HG02840 (cell line): ENCODE data around the gene CPNE6.

Experiments
- ATAC-seq: cut with Tn5 transposase; IDR thresholded peaks from one replicate; pipeline ENCODE4 v1.9.1; 2021; ENCODE audit warnings: mild to moderate bottlenecking, moderate library complexity, moderate number of reproducible peaks; ENCODE audit not compliant: unreplicated experiment, low FRiP score

CPNE6 gene

GRCh38 chr14:24054324-24054641, 17.1 kb upstream of the CPNE6 start:
- no peak for ATAC-seq

- no peak for ATAC-seq
These were observed 16.7 kb upstream of the CPNE6 start for GRCh38 chr14:24054646-24055045.

- ATAC-seq = no peak
These were observed 15.2 kb upstream of the CPNE6 start for GRCh38 chr14:24055971-24056799.

DNA sequence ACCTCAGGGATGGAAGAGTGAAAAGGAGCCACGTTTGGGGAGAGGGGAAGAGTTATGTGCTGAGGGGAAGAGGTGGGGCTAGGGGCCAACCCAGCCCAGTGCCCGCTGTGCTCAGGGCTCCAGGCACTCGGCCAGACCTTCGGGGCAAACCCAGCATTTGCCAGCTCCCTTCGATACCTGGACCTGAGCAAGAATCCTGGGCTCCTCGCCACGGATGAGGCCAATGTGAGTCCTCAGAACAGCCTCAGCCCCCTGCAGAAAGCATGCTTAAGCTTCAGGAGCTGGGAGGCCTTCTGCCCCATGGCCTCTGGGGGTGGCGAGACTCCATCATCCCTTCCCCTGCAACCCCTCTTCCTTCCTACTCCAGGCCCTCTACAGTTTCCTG, 14.6 kb upstream of the CPNE6 start:
- no peak for ATAC-seq

DNA sequence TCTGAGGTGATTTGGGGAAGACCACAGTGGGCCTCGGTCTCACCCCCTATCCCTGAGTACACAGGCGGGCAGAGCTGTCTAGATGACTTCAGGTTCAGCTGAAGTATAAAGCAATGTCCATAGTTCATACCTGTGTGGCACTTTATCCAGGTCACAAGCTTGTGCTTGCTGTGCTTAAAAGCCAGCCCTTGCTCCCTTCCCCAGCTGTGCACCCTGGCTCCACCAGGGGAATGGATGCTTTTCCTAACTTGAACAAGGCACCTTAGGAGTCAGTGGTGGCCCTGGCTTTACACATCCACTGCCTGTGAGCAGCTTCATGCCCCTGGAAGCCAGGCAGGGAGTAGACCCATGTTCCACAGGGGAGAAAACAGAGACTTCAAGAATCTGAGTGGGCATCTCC, 14.1 kb upstream of the CPNE6 start:
- ATAC-seq = no peak

DNA sequence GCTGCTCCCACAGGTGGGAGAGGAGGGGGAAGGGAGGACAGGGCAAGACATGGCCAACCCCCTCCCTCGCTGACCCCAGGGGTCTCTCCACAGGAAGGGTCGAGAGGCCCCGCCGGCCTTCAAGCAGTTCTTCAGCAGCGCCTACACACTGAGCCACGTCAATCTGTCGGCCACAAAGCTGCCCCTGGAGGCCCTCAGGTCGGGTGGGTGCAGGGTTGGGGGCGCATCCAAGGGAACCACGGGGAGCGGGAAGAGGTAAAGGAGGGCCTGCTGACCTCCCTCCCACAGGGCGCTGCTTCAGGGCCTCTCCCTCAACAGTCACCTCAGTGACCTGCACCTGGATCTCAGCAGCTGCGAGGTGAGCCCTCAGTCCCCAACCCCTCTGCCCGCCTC, 13.5 kb upstream of the CPNE6 start:
- ATAC-seq = no peak

GRCh38 chr14:24058260-24058950, 13.0 kb upstream of the CPNE6 start:
- ATAC-seq = no peak

GRCh38 chr14:24058951-24059475, 12.3 kb upstream of the CPNE6 start:
- no peak for ATAC-seq

DNA sequence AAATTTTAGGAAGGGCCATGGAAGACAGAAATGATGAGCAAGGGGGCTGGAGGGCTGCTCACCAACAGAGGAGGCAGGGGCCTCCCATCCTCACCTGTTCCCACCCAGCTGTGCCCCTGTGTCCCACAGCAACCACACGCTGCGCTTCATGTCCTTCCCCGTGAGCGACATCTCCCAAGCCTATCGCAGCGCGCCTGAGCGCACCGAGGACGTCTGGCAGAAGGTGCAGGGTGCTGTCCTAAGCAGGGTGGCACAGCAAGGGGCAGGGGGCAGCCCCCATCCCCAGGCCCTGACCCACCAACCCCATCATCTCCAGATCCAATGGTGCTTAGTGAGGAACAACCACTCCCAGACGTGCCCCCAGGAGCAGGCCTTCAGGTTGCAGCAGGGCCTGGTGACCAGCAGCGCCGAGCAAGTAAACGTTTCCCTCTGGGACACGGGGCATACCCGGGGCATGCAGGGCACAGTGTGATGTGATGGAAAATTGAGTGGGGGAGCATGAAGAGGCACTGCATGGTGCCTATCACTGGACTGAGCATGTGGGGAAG, 11.4 kb upstream of the CPNE6 start:
- ATAC-seq = no peak

GRCh38 chr14:24060443-24060842, 10.9 kb upstream of the CPNE6 start:
- ATAC-seq = no peak

DNA sequence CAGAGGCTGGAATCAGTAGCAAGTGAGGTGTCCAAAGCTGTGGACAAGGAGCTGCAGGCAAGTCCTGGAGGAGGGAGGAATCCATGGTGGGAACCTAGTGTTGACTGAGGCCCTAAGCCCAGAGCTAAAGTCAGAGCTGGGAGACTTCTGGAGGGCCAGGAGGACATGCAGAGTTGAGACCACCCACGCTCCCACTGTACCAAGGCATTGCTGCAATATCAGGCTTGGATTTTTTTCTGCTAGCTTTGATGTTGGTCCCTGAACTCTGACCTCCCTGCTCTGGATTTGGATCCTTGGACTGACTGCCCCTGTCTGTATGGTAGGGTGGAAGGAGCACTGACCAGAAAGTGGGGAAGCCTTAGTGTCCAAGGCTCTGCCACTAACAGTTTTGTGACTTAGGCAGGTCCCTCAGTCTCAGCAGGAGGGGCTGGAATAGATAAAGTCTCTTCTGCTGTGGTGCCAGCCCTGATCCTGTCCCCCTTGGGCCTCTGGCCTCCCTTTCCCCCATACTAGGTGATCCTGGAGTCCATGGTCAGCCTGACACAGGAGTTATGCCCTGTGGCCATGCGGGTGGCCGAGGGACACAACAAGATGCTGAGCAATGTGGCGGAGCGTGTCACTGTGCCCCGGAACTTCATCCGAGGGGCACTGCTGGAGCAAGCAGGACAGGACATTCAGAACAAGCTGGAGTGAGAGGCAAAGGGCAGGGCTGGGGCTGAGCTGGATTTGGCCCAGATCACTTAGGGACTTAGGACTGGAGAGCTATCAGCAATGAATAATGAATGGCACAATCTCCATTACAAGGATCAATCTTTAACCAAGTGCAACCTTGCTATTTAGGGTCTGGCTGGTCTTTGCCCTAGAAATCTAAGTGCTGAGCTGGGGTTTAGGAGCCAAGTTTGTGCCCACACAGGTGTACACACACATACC, 10.1 kb upstream of the CPNE6 start:
- ATAC-seq = no peak

GRCh38 chr14:24062216-24062980, 9.0 kb upstream of the CPNE6 start:
- no peak for ATAC-seq

GRCh38 chr14:24063263-24063836, 8.0 kb upstream of the CPNE6 start:
- no peak for ATAC-seq

DNA sequence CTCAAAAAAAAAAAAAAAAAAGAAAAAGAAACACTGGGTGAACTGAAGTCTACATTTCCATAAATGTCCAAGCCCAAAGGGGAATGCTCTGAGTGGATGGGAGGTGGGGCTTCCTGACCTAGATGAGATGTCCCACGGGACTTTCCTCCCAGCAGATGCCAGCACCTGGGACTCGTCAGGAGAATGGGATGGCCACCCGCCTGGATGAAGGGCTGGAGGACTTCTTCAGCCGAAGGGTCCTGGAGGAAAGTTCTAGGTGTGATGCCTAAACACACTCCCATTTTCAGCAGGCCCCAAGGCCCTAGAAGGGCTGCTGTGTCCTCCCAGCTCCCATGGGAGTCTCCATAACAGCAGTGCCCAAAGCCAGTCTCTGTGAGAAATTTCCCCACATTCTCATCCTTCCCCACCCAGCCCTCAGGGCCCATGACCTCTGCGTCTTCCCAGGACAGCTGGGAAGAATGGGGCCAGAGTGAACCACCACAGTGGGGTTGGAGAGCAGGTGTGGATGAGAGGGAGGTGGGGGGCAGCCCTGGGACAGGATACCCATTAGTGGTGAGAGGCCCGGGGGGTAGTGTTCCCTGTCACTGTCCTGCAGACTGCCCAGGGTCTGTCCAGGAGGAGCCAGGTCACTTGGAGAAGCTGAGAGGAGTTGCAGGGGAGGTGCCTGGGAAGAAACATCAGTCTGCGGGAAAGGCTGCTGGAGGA, 7.1 kb upstream of the CPNE6 start:
- no peak for ATAC-seq

GRCh38 chr14:24064856-24065255, 6.5 kb upstream of the CPNE6 start:
- no peak for ATAC-seq

DNA sequence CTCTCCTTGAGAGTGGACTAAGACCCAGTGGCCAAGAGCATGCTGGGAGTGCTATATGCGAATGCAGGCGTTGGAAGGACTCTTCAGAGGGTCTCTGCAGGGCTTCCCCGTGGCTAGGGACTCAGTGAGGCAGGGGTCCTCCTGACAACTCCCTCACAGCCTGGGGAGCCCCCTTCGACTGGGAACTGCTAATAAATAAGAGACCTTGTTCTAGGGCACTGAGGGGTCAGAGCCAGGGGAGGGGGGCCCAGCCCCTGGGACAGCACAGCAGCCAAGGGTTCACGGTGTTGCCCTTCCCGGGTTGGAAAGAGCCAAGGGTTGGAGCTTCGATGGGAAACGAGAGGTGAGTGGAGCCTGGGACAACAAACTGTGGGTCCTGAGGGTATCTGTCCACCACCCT, 6.0 kb upstream of the CPNE6 start:
- no peak for ATAC-seq

DNA sequence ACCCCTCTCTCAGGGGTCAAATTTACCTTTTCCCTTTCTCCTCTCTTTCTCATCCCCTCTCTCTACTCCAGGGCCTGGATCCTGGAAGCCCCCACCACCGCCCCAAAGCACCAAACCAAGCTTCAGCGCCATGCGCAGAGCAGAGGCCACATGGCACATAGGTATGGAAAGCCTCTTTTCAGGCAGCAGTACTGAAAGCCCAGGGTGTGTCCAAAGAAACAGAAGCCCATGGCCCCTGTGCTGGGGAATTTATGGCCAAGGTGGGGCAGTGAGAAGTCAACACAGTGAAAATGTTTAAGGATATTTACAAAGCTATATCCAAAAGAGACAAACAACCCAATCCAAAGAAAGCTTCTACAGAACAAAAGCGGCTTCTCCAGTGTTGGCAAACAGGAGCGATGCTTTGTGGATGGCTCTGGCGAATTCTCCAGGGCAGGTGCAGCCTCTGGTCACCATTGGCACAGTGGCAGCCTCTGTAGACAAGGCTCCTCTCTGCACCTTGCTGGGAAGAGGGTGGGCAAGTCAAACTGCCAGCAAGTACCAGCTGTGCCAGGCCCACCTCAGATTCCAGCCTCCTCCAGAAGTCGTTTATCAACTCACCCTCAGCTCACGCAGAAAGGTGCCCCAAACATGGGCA, 4.7 kb upstream of the CPNE6 start:
- no peak for ATAC-seq
